ENCODE measurements around the gene U2SURP.

The U2SURP gene

DNA sequence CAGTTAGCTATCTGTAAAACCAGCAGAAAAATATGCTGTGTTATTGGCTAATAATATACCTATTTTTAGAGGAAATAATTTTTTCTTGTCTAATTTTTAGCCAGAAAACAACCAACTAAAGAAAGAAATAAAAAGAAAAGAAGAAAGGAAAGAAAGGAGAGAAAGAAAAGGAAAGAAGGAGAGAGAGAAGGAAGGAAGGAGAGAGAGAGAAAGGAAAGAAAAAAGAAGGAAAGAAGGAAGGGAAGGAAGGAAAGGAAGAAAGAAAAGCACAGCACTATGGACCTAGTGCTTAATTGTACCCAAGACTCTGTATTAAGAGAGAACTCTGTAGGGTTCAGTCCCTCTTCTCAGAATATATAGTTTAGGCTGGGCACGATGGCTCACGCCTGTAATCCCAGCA, 34.6 kb upstream of the U2SURP start:
- no peak overlapping the region for H3K4me2 ChIP-seq (ENCODE audit: low read depth, low read length)
- no peak overlapping the region for H3K27ac ChIP-seq (ENCODE audit: low read length)
- TF ChIP-seq EZH2 (optimal IDR thresholded peaks at IDR 0.05; ENCODE audit: low read depth, low read length) (no peak), EZH2phosphoT487 (IDR thresholded peaks at IDR 0.05; ENCODE audit: low read length) (no peak)
- TF ChIP-seq, protein P1, sequence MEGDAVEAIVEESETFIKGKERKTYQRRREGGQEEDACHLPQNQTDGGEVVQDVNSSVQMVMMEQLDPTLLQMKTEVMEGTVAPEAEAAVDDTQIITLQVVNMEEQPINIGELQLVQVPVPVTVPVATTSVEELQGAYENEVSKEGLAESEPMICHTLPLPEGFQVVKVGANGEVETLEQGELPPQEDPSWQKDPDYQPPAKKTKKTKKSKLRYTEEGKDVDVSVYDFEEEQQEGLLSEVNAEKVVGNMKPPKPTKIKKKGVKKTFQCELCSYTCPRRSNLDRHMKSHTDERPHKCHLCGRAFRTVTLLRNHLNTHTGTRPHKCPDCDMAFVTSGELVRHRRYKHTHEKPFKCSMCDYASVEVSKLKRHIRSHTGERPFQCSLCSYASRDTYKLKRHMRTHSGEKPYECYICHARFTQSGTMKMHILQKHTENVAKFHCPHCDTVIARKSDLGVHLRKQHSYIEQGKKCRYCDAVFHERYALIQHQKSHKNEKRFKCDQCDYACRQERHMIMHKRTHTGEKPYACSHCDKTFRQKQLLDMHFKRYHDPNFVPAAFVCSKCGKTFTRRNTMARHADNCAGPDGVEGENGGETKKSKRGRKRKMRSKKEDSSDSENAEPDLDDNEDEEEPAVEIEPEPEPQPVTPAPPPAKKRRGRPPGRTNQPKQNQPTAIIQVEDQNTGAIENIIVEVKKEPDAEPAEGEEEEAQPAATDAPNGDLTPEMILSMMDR (IDR thresholded peaks at IDR 0.05; ENCODE audit: low read length) = no peak
- no peaks in the 10 kb centered on the region for H3K4me1 ChIP-seq (ENCODE audit: low read length)
- H4K20me1 ChIP-seq (ENCODE audit: insufficient read depth, low read length) = no peaks in the 10 kb centered on the region
- H3K79me2 ChIP-seq (ENCODE audit: low read length) = no peaks in the 10 kb centered on the region
- no peak overlapping the region for H3K9ac ChIP-seq (ENCODE audit: low read length)
- H3K27me3 ChIP-seq (replicated peaks; ENCODE audit: insufficient read depth, low read length) = 0 out of 2 replicates have a peak, but pooled peaks cover 3% of the 10 kb centered on the region
- H3K36me3 ChIP-seq (replicated peaks; ENCODE audit: insufficient read depth, low read length) = no peaks in the 10 kb centered on the region
- no peak overlapping the region for H2AFZ ChIP-seq (ENCODE audit: low read length)
- no peak for DNase-seq
- H3K4me3 ChIP-seq (ENCODE audit: low read length) = no peak overlapping the region
- no peaks in the 10 kb centered on the region for H3F3A ChIP-seq (ENCODE audit: insufficient read depth, low read length)
- H3K9me3 ChIP-seq (replicated peaks; ENCODE audit: insufficient read depth, low read length) = no peaks in the 10 kb centered on the region
- no peaks in the 10 kb centered on the region for H3K9me2 ChIP-seq (replicated peaks; ENCODE audit: insufficient read depth, low read length)

DNA sequence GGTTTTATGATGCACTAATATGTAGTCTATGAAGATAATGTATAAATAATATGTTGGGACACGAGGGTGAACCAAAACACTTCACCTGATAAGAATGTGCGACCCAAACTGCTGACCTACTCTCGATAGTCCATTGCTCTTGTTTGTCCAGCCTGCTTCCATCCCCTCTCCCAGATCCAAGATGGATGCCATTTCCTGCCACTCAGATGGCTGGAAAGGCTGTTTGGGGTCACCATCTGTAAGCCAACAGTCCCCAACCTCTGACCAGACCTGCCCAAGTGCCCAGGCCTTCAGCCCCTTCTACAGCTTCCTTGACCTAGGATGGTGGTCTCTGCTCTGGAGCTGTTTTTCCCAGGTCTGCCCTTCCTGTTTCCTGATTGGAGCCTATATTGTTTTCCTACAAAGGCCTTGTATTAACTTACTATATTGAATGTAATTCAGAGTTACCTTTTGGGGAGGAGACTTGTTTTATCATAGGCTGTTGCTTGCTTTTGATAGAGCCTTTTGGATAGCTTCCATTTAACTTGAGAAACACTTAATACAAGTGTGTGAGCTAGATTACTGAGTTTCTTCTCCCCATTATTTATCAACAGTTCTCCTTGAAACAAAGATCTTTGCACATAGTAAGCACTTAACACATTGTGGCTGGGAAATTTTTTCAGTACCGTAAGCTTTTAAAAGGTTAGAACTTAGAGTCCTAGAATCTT, 32.9 kb upstream of the U2SURP start:
- no peak overlapping the region for H3K4me3 ChIP-seq (ENCODE audit: low read length)
- no peak overlapping the region for H3K9ac ChIP-seq (ENCODE audit: low read length)
- H3K9me2 ChIP-seq (replicated peaks; ENCODE audit: insufficient read depth, low read length) = no peaks in the 10 kb centered on the region
- no peak for DNase-seq
- H3K27me3 ChIP-seq (replicated peaks; ENCODE audit: insufficient read depth, low read length) = 0 out of 2 replicates have a peak, but pooled peaks cover 3% of the 10 kb centered on the region
- H3K79me2 ChIP-seq (ENCODE audit: low read length) = no peaks in the 10 kb centered on the region
- no peak overlapping the region for H2AFZ ChIP-seq (ENCODE audit: low read length)
- no peak overlapping the region for H3K4me2 ChIP-seq (ENCODE audit: low read depth, low read length)
- H3K27ac ChIP-seq (ENCODE audit: low read length) = no peak overlapping the region
- H3F3A ChIP-seq (ENCODE audit: insufficient read depth, low read length) = no peaks in the 10 kb centered on the region
- no peaks in the 10 kb centered on the region for H3K4me1 ChIP-seq (ENCODE audit: low read length)
- TF ChIP-seq EZH2 (optimal IDR thresholded peaks at IDR 0.05; ENCODE audit: low read depth, low read length) = no peak
- TF ChIP-seq EZH2phosphoT487 (IDR thresholded peaks at IDR 0.05; ENCODE audit: low read length) = no peak
- TF ChIP-seq, protein P1 (IDR thresholded peaks at IDR 0.05; ENCODE audit: low read length) = no peak
- no peaks in the 10 kb centered on the region for H3K36me3 ChIP-seq (replicated peaks; ENCODE audit: insufficient read depth, low read length)
- no peaks in the 10 kb centered on the region for H3K9me3 ChIP-seq (replicated peaks; ENCODE audit: insufficient read depth, low read length)
- no peaks in the 10 kb centered on the region for H4K20me1 ChIP-seq (ENCODE audit: insufficient read depth, low read length)

DNA sequence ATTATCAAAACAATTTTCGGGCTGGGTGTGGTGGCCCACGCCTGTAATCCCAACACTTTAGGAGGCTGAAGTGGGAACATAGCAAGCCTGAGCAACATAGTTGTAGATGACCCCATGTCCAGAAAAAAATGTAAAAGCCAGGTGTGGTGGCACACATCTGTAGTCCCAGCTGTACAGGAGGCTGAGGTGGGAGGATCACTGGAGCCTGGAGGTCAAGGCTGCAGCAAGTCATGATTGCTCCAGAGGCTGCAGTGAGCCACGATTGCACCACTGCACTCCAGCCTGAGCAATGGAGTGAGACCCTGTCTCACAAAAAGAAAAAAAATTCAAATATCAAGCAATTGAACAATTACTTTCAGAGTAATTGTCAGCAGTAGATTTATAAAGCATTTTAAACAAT, 29.9 kb upstream of the U2SURP start:
- H2AFZ ChIP-seq (ENCODE audit: low read length) = no peak overlapping the region
- H3K79me2 ChIP-seq (ENCODE audit: low read length) = no peaks in the 10 kb centered on the region
- TF ChIP-seq, protein P1 (IDR thresholded peaks at IDR 0.05; ENCODE audit: low read length) = no peak
- DNase-seq = no peak
- no peak overlapping the region for H3K9ac ChIP-seq (ENCODE audit: low read length)
- H3K4me2 ChIP-seq (ENCODE audit: low read depth, low read length) = no peak overlapping the region
- no peaks in the 10 kb centered on the region for H3F3A ChIP-seq (ENCODE audit: insufficient read depth, low read length)
- no peaks in the 10 kb centered on the region for H4K20me1 ChIP-seq (ENCODE audit: insufficient read depth, low read length)
- no peaks in the 10 kb centered on the region for H3K4me1 ChIP-seq (ENCODE audit: low read length)
- no peaks in the 10 kb centered on the region for H3K9me3 ChIP-seq (replicated peaks; ENCODE audit: insufficient read depth, low read length)
- H3K4me3 ChIP-seq (ENCODE audit: low read length) = no peak overlapping the region
- H3K9me2 ChIP-seq (replicated peaks; ENCODE audit: insufficient read depth, low read length) = no peaks in the 10 kb centered on the region
- no peaks in the 10 kb centered on the region for H3K27me3 ChIP-seq (replicated peaks; ENCODE audit: insufficient read depth, low read length)
- no peak overlapping the region for H3K27ac ChIP-seq (ENCODE audit: low read length)
- no peaks in the 10 kb centered on the region for H3K36me3 ChIP-seq (replicated peaks; ENCODE audit: insufficient read depth, low read length)

All from MM.1S (cell line).